ENCODE measurements around the gene STX12. TPM values are rescaled to one million over a fixed set of nuclear protein-coding genes. Genes with fewer than 3 reads are reported as not detected.

The STX12 gene
- total RNA-seq, 3 donors from 2014 or later (not counting 1 experiment from before 2014, with no cell fraction given) = 29.6 to 36.2 (median 32.3) TPM

DNA sequence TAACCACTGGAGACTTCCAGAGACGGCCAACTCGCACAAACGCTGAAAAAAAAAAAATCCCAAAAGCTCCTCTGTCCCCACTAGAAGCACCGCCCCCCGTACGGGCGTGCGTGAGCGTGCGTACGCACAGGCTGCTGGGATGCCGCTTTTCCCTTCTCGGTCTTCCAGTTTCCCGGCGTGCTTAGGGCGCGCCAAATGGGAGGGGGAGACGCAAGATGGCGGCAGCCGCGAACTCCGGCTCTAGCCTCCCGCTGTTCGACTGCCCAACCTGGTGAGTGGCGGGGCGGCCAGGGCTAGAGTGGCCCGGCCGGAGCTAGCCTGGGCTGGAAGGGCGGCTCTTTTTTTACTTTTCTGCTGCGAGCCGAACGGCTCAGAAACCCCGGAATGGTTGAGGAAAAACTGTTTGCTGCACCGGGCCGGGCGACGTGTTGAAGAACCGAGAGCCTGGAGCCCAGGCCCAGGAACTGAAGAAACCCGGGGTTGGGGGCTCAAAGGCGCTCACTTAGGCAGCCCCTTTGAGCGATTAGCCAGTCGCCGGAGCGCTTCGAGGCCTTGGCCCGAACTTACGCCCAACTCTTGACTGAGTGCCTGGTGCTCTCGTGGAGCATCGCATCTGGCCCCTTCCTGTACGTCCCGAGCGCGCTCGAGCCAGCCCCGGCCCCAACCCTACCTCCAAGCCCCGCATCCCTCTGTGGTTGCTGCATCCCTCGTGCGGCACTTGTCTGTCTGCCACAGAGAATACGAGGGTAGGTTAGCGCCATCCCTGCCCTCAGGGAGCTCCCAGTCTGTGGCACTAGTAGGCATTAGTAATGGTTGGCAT lies 57.8 kb downstream of the STX12 start, which contains the start of gene PPP1R8:
PPP1R8 (plus strand) TSS at position 162 of the 820 bp plus-strand sequence; CDS start at position 216, 54 bp downstream.
- TF ChIP-seq, protein P1, sequence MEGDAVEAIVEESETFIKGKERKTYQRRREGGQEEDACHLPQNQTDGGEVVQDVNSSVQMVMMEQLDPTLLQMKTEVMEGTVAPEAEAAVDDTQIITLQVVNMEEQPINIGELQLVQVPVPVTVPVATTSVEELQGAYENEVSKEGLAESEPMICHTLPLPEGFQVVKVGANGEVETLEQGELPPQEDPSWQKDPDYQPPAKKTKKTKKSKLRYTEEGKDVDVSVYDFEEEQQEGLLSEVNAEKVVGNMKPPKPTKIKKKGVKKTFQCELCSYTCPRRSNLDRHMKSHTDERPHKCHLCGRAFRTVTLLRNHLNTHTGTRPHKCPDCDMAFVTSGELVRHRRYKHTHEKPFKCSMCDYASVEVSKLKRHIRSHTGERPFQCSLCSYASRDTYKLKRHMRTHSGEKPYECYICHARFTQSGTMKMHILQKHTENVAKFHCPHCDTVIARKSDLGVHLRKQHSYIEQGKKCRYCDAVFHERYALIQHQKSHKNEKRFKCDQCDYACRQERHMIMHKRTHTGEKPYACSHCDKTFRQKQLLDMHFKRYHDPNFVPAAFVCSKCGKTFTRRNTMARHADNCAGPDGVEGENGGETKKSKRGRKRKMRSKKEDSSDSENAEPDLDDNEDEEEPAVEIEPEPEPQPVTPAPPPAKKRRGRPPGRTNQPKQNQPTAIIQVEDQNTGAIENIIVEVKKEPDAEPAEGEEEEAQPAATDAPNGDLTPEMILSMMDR (IDR thresholded peaks at IDR 0.05) = no peak
- Mint-ChIP-seq H3K4me1 (peaks cover 22 to 29% of the 10 kb centered on the region in 2 donors), H3K27me3 (ENCODE audit: low read depth in 2 of 2) (no peaks in the 10 kb centered on the region), H3K4me3 (peak within 1 kb of the TSS; percentile 94), H3K27ac (peak within 1 kb of the TSS; percentile 88 to 95), H3K36me3 (no peaks in the 10 kb centered on the region), H3K9me3 (no peaks in the 10 kb centered on the region)
- Histone ChIP-seq H3K27ac (ENCODE audit: low read length) (peak within 1 kb of the TSS; percentile 81), H3K9me3 (ENCODE audit: control insufficient read depth, insufficient read depth, low read length) (no peaks in the 10 kb centered on the region), H3K36me3 (ENCODE audit: control insufficient read depth, insufficient read depth, low read length) (peaks cover 19% of the 10 kb centered on the region), H3K4me3 (ENCODE audit: low read length) (peak within 1 kb of the TSS; percentile 66), H3K4me1 (ENCODE audit: control insufficient read depth, insufficient read depth, low read length) (peaks cover 11% of the 10 kb centered on the region), H3K27me3 (ENCODE audit: control insufficient read depth, insufficient read depth, low read length) (no peaks in the 10 kb centered on the region)
- ATAC-seq = peak; percentile 96 to 98 (median 97)
- intact Hi-C loops (cut with micrococcal nuclease) = no loop called here
- peak; percentile 75 to 95 for DNase-seq
- under 1% methylated on average over 60 of the region's 60 CpGs for WGBS (ENCODE audit: insufficient coverage)

DNA sequence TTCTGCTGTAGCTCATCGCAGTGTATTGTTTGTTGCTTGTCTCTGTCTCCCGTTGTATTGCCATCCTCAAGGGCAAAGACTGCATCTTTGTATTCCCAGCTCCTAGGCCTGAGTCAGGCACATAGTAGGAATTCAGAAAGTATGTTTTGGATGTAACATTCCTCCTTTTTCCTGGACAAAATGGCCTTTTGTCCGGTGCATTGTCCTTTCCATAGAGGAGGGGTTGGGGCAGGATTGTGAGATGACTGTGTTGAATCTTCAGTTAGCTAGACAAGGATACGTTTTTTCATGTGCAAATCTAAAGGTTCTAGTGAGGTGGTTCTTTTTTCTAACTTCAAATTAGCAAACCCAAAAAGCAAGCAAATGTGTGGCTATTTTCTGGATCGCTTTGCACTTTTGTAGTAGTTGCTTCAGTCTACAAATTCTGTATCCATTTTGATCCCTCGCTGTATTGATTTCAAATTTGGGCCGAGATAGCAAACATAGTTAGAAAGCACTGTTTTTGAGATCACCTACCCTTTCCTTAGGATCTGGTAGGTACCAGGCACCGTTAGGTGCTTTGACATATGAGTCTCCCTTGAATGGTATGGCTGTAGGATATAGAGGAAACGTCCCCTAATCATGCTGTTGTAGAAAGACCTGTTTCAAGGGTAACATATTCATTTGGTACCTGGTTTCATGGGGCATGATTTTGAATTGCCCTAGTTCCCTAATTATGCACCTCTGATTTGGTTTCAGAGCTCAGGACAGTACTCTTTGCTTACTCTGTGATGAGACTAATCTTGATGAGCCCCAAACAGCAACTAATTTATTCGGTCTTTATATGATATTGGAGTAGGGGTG lies 58.8 kb downstream of the STX12 start:
- Histone ChIP-seq H3K4me1 (ENCODE audit: control insufficient read depth, insufficient read depth, low read length) (peaks cover 11% of the 10 kb centered on the region), H3K9me3 (ENCODE audit: control insufficient read depth, insufficient read depth, low read length) (no peaks in the 10 kb centered on the region), H3K27me3 (ENCODE audit: control insufficient read depth, insufficient read depth, low read length) (no peaks in the 10 kb centered on the region), H3K36me3 (ENCODE audit: control insufficient read depth, insufficient read depth, low read length) (peaks cover 21% of the 10 kb centered on the region), H3K27ac (ENCODE audit: low read length) (no peak overlapping the region), H3K4me3 (ENCODE audit: low read length) (peak overlapping the region; percentile 66)
- H3K27me3 Mint-ChIP-seq (ENCODE audit: low read depth in 2 of 2) = no peaks in the 10 kb centered on the region
- ATAC-seq = no peak
- 57% methylated on average over 10 of the region's 10 CpGs for WGBS (ENCODE audit: insufficient coverage)
- intact Hi-C loops (cut with micrococcal nuclease) = no loop called here
- peak overlapping the region; percentile 88 to 95 for H3K27ac Mint-ChIP-seq
- H3K9me3 Mint-ChIP-seq = no peaks in the 10 kb centered on the region
- H3K4me1 Mint-ChIP-seq = peaks cover 22 to 32% of the 10 kb centered on the region in 2 donors
- no peaks in the 10 kb centered on the region for H3K36me3 Mint-ChIP-seq
- DNase-seq = no peak
- H3K4me3 Mint-ChIP-seq = peak overlapping the region; percentile 94
- TF ChIP-seq, protein P1 (IDR thresholded peaks at IDR 0.05) = no peak

DNA sequence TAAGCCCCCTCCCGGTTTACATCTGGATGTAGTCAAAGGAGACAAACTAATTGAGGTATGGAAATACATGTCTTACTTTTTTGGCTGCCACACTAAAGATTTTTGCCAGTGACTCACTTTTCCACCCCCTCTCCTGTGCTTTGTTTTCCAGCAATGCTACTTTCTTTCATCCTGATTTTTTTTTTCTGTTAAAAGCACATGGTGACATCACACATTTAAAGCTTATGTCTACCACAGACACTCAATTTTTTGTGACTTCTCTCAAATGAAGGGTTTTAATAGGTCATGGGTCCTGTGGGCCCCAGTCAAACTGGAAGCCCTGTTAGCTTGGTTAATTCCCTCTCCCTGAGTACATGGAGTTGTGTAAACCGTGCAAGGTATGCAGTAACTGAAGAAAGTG lies 59.7 kb downstream of the STX12 start:
- H3K4me3 Mint-ChIP-seq = no peak overlapping the region
- TF ChIP-seq, protein P1 (IDR thresholded peaks at IDR 0.05) = no peak
- ATAC-seq = no peak
- no peak for DNase-seq
- intact Hi-C loops (cut with micrococcal nuclease) = no loop called here
- no peaks in the 10 kb centered on the region for H3K27me3 Mint-ChIP-seq (ENCODE audit: low read depth in 2 of 2)
- peaks cover 11% of the 10 kb centered on the region for H3K4me1 ChIP-seq (ENCODE audit: control insufficient read depth, insufficient read depth, low read length)
- no peaks in the 10 kb centered on the region for H3K9me3 Mint-ChIP-seq
- WGBS (ENCODE audit: insufficient coverage) = no CpG with 5 or more reads among the region's 2 CpGs
- no peaks in the 10 kb centered on the region for H3K36me3 Mint-ChIP-seq
- no peaks in the 10 kb centered on the region for H3K27me3 ChIP-seq (ENCODE audit: control insufficient read depth, insufficient read depth, low read length)
- H3K9me3 ChIP-seq (ENCODE audit: control insufficient read depth, insufficient read depth, low read length) = no peaks in the 10 kb centered on the region
- no peak overlapping the region for H3K4me3 ChIP-seq (ENCODE audit: low read length)
- peak overlapping the region in 1 of 2 donors; percentile 88 for H3K27ac Mint-ChIP-seq
- peaks cover 22% of the 10 kb centered on the region for H3K36me3 ChIP-seq (ENCODE audit: control insufficient read depth, insufficient read depth, low read length)
- no peak overlapping the region for H3K27ac ChIP-seq (ENCODE audit: low read length)
- peaks cover 22 to 32% of the 10 kb centered on the region in 2 donors for H3K4me1 Mint-ChIP-seq
